Articular chondrocyte of knee joint (primary cell): Measurements from ENCODE around the gene CBL. TPM values are rescaled to one million over a fixed set of nuclear protein-coding genes. Genes with fewer than 3 reads are reported as not detected.

Experiments used
- small RNA-seq: library from RNA; depleted of rRNA; stranded (forward); fragments of <200 nt; gene quantifications from one replicate; pipeline ENCODE3, GENCODE V24; 2012
- total RNA-seq: library from RNA; depleted of rRNA; stranded (reverse); fragments of >200 nt; gene quantifications from 2 replicates; pipeline ENCODE4 v1.2.3, GENCODE V29; 2012

CBL gene
- total RNA-seq: 8.8 and 11.6 TPM in 2 replicates

DNA sequence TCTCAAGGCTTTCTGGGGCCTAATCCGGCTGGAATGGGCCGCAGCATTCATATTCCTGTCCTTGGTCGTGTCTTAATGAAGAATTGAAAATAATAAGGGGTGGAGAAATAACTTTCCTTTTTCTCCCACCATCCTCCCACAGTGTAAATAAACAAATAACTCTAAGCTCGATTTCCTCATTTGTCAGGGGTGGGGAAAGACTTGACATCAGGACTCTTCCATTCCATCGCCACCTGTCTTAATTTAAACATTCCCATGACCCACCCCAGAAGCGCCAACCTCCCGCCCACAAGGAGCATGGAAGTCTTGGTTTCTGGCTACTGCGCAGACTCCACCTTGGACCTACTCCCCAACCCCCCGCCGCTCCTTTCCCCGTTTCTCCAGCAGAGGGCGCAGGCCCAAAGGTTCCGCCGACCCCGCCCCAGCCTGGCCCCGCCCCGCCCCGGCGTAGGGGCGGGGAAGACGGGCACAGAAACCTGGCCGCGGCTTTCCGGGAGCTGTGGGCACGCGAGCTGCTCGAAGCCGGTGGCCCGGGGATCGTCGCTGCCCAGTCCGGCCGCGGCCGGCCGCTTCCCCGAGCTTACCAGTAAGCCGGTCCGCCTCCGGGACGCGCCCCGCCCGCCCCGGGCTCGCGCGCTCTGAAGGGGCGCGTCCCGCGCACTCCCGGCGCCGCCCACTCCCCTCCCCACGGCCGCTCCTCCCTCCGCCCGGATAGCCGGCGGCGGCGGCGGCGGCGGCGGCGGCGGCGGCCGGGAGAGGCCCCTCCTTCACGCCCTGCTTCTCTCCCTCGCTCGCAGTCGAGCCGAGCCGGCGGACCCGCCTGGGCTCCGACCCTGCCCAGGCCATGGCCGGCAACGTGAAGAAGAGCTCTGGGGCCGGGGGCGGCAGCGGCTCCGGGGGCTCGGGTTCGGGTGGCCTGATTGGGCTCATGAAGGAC lies at the start of gene CBL:
Gene CBL, plus strand, starts transcription at position 766 of the 937 bp plus-strand sequence. Its CDS starts 79 bp downstream, at position 845.

DNA sequence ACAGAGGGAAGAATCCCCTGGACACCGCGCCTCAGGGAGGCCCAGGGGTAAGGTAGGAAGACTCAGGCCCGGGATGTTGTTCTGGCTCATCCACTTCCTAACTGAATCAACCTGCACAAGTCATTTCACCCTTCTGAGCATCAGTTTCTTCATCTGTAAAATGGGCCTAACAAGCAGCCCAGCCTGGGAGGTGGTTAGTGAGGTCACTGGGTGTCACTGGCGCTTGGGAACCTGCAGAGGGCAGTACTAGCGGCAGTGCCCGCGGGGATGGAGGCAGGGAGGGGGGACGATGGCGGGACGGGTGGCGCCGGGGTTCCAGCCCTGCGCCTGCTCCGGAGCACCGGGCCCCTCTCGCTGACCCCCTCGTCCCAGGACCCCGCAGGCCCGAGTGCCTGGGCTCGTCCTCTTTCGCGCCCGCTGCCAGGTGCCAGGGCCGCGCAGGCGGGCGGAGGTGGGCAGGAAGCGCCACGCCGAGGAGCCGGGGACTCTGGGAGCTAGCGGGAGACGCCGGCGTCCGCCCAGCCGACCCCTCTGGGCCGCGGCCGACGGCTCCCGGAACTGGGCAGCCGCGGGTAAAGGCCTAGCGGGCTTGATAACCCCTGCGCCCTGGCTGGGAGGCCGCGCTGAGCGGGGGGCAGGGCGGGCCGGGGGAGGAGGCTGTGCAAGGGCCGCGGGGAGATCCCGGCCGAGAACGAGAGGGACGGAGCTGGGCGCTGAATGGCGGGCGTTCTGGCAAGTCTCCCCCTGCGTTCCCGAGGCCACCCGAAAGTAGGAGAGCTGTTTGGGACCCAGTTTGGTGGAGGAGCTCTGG lies 37.5 kb upstream of the CBL start, which contains the start of gene NLRX1:
Gene NLRX1, plus strand, starts transcription at position 255 of the 811 bp plus-strand sequence. CDS start 2,679 bp downstream, outside the sequence.

DNA sequence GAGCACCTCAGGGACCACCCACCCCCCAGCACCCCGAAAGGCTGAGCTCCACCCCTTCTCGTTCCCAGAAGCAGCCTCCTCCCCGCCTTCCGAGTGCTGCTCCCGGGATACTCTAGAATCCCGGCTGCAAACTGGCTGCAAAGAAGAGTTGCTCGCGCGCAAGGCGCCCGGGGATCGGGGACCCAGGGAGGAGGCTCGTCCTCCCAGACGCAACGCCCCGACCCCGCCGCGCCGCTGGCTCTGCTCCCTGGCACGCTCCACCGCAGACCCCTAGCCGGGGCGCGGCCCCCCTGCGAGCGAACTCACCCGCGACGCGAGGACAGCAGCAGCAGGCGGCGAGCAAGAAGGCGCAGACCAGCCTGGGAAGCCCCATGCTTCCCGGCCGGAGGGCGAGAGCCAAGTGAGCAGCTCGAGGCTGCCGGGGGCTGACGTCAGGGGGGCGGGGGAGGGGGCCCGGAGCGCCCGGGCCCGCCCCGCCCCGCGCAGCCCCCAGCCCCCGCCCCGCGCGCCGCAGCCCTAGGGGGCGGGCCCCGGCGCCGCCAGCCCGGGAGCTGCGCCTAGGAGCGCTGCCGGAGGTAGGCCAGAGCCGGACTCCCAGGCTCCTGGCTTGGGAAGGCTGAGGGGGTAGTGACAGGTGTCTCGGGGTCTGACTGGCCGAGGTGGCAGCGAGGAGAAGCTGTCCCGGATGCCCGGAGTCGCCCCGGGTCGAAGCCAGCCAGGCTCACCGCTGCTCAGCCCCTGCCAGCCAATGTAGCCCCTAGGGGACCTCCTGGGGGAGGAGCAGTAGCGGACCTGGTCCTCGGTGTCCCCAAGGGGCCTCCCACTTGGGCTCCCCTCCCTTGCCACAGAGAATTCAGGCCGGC lies 110.8 kb downstream of the CBL start, which contains the start of gene MCAM:
Gene MCAM, minus strand, starts transcription at position 402 of the 863 bp plus-strand sequence. Its CDS starts 29 bp downstream, at position 373.

DNA sequence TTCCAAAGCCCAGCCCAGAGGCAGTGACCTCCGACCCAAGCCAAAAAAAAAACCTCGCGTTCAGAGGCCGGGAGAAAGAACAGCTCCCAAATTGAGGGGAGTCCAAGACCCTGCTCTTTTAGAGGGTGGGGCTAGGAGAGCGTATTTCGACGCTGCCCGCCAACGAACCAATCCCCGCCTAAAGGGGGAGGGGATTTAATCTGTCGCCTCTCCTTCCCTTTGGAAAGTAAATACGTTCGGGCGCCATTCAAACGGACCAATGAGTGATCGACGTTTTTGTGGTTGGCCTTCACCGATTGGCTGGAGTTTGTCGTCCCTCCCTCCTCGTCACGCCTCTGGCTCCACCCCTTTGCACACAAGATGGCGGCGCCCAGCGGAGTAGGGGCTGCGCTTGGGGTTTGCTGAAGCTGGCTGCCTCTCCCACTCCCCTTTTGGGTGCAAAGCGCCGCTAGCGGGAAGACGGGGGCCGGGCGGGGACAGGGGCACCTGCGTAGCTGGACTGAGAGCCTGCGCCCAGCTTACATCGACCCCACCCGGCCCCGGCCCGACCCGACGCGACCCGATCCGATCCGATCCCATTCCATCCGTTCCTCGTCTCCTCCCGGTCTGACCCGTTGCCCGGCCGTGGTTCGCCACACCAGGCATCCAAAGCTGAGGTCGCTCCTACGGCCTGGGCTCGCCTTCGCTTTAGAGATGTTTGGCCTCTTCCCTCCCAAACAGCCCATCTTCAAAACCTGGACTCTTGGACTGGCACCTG lies 128.2 kb downstream of the CBL start, which contains the start of gene RNF26:
Gene RNF26, plus strand, starts transcription at position 354 of the 757 bp plus-strand sequence. CDS start 596 bp downstream, outside the sequence.

DNA sequence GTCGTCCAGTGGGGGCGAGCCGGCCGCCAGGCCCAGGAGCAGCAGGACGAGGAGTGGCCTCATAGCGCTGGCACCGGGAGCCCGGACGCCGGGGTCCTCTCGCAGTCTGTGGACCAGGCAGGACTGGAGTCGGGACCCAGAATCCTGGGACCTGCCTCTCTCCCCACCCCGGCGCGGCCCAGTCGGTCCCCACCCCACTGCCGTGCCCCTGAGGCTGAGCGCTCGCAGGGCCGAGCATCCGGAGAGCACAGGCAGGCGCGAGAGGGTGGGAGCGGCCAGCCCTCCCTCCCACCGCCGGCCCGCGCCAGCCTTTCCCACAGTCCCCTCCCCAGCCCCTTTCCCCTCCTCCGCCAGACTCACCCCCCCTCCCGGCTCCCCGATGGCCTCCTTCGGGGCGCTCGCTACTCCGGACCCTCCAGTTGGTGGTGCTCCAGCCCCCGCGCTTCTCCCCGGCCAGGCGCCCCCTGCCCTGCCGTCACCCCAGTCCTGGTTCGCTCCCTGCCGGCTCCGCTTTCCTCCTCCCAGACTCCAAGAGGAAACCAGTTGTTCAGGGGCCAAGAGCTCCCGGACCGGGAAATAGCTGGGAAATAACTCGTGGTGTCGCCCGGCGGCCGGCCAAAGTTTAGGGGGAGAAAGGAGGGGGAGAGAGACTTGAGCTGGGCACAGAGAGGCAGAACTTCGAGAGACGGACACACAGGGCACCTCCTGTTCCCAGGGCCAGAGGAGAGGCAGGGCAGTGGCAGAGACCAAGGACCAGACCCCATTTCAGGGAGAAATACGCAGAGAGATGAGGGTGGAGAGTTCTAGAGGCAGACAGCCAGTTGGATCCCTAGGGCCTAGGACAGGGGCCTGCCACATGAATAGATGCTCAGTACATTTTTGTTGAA lies 134.4 kb downstream of the CBL start, which contains the start of gene C1QTNF5:
Gene C1QTNF5, minus strand, starts transcription at position 549 of the 887 bp plus-strand sequence. Its CDS starts 486 bp downstream, at position 63.

DNA sequence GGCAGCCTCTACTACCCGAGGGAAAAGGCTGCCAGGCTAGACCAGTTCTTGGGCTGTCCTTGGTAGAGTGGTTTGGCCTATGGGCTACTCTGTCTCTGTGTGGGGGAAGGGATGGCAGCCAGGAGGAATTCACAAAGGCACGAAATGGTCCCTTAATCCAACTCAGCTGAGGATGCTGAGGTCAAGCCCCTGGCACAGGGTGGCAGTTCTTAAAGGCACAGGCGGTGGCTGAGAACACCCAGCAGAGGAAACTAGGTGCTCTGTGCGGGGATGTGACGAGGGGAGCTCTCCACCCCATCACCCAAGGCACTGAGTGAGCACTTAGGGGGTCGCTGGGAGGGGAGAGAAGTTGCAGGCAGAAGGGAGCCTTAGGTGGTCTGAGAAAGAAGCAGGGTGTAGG lies 140.5 kb downstream of the CBL start, which contains the start of gene MFRP:
Gene MFRP, minus strand, starts transcription at position 101 of the 400 bp plus-strand sequence. CDS start 192 bp downstream, outside the sequence.

Small RNA genes lying within 50 kb of the gene (small RNA-seq; reads per million reads assigned to genes)
- gene RF01225: not detected
- not detected for gene RNU6-262P

Other genes with a start within 250 kb of the CBL start
- not detected in 2 replicates for gene FOXR1, start 234.6 kb upstream of the CBL start, total RNA-seq
- gene CENATAC, start 208.2 kb upstream of the CBL start, total RNA-seq: 34.0 and 46.0 TPM in 2 replicates
- gene RPS25, start 188.0 kb upstream of the CBL start, total RNA-seq: 1,431 and 2,715 TPM in 2 replicates
- 33.6 and 56.3 TPM in 2 replicates for gene TRAPPC4, start 187.6 kb upstream of the CBL start, total RNA-seq
- gene SLC37A4, start 175.5 kb upstream of the CBL start, total RNA-seq: 8.6 and 12.5 TPM in 2 replicates
- 89.5 and 89.6 TPM in 2 replicates for gene HYOU1, start 149.1 kb upstream of the CBL start, total RNA-seq
- gene VPS11, start 138.5 kb upstream of the CBL start, total RNA-seq: 30.3 and 36.4 TPM in 2 replicates
- 5.5 and 8.8 TPM in 2 replicates for gene HMBS, start 121.5 kb upstream of the CBL start, total RNA-seq
- 18.8 and 20.5 TPM in 2 replicates for gene DPAGT1, start 104.5 kb upstream of the CBL start, total RNA-seq
- gene C2CD2L, start 99.0 kb upstream of the CBL start, total RNA-seq: 2.6 and 3.3 TPM in 2 replicates
- 15.0 and 16.5 TPM in 2 replicates for gene HINFP, start 84.8 kb upstream of the CBL start, total RNA-seq
- 0.13 and 0.22 TPM in 2 replicates for gene ABCG4, start 57.3 kb upstream of the CBL start, total RNA-seq
- 21.7 and 23.2 TPM in 2 replicates for gene NLRX1, start 37.6 kb upstream of the CBL start, total RNA-seq
- 0.22 and 0.26 TPM in 2 replicates for gene NHERF4, start 20.9 kb upstream of the CBL start, total RNA-seq
- 24.2 and 44.5 TPM in 2 replicates for gene MCAM, start 110.8 kb downstream of the CBL start, total RNA-seq
- gene RNF26, start 128.2 kb downstream of the CBL start, total RNA-seq: 5.9 TPM in 2 replicates
- 38.9 and 53.2 TPM in 2 replicates for gene C1QTNF5, start 134.5 kb downstream of the CBL start, total RNA-seq
- gene MFRP, start 140.4 kb downstream of the CBL start, total RNA-seq: 0.11 TPM in 1 of 2 replicates, not detected in the other
- gene USP2, start 175.4 kb downstream of the CBL start, total RNA-seq: 0.65 and 1.5 TPM in 2 replicates
- gene THY1, start 216.8 kb downstream of the CBL start, total RNA-seq: 669 and 939 TPM in 2 replicates